GM21825 (cell line): ENCODE measurements around the gene IL27RA.
"Not testable (repeated sequence)": the region's sequence is repeated elsewhere in the genome, so short reads cannot be mapped to it uniquely, and the experiment has no call there.

Experiments used
- ATAC-seq: cut with Tn5 transposase; IDR thresholded peaks from one replicate; pipeline ENCODE4 v1.9.1; 2021; ENCODE audit warnings: mild to moderate bottlenecking, moderate library complexity; ENCODE audit not compliant: unreplicated experiment

The IL27RA gene

GRCh38 chr19:14027856-14028450 is 3.6 kb upstream of the IL27RA start, which contains the start of gene RLN3:
TSS of gene RLN3 (plus strand) at chr19:14028148. CDS start at chr19:14028205, 57 bp downstream.
- no peak for ATAC-seq

- ATAC-seq, result no peak
Observed at GRCh38 chr19:14028901-14029300, 2.7 kb upstream of the IL27RA start.

GRCh38 chr19:14030997-14031718 is 404 bp upstream of the IL27RA start:
- no peak for ATAC-seq

GRCh38 chr19:14033946-14034345 is 2.4 kb downstream of the IL27RA start:
- no peak for ATAC-seq

GRCh38 chr19:14035159-14035558 is 3.6 kb downstream of the IL27RA start:
- ATAC-seq, result not testable (repeated sequence)

- ATAC-seq, result no peak
Observed at GRCh38 chr19:14035706-14036105, 4.1 kb downstream of the IL27RA start.

- no peak for ATAC-seq
Observed at GRCh38 chr19:14039181-14039580, 7.6 kb downstream of the IL27RA start.

- not testable (repeated sequence) for ATAC-seq
Observed at GRCh38 chr19:14042659-14043608, 11.4 kb downstream of the IL27RA start.

GRCh38 chr19:14047866-14048265 is 16.3 kb downstream of the IL27RA start:
- ATAC-seq, result not testable (repeated sequence)

- ATAC-seq, result no peak
Observed at GRCh38 chr19:14048443-14049153, 17.0 kb downstream of the IL27RA start.

- ATAC-seq, result no peak
Observed at GRCh38 chr19:14050512-14050911, 18.9 kb downstream of the IL27RA start.

- ATAC-seq, result not testable (repeated sequence)
Observed at GRCh38 chr19:14050961-14051360, 19.4 kb downstream of the IL27RA start.

GRCh38 chr19:14051980-14052379 is 20.4 kb downstream of the IL27RA start:
- ATAC-seq, result no peak

- ATAC-seq, result no peak
Observed at GRCh38 chr19:14052470-14052869, 20.9 kb downstream of the IL27RA start.

GRCh38 chr19:14053032-14053431 is 21.5 kb downstream of the IL27RA start:
- no peak for ATAC-seq

- no peak for ATAC-seq
Observed at GRCh38 chr19:14053500-14053899, 21.9 kb downstream of the IL27RA start.

GRCh38 chr19:14054099-14054498 is 22.5 kb downstream of the IL27RA start:
- ATAC-seq, result no peak

- ATAC-seq, result no peak
Observed at GRCh38 chr19:14054721-14055120, 23.2 kb downstream of the IL27RA start.

- no peak for ATAC-seq
Observed at GRCh38 chr19:14055396-14055795, 23.8 kb downstream of the IL27RA start.

GRCh38 chr19:14056069-14056666 is 24.6 kb downstream of the IL27RA start:
- ATAC-seq, result no peak
